Astrocyte (in vitro differentiated cells and primary cell): Measurements from ENCODE around the gene CARD9.

ENCODE experiments used
- EZH2 ChIP-seq: IDR thresholded peaks from 2 replicates; pipeline ENCODE4 v1.6.1; 2012; ENCODE audit warnings: mild to moderate bottlenecking, low read length, inconsistent platforms; ENCODE audit not compliant: insufficient read depth
- TF ChIP-seq, protein P1 (sequence below): IDR thresholded peaks from 2 replicates; pipeline ENCODE4 v1.5.1; 2011; ENCODE audit warnings: low read depth, mild to moderate bottlenecking, inconsistent platforms, low read length, moderate library complexity; ENCODE audit not compliant: insufficient read depth

- TF ChIP-seq, protein P1, sequence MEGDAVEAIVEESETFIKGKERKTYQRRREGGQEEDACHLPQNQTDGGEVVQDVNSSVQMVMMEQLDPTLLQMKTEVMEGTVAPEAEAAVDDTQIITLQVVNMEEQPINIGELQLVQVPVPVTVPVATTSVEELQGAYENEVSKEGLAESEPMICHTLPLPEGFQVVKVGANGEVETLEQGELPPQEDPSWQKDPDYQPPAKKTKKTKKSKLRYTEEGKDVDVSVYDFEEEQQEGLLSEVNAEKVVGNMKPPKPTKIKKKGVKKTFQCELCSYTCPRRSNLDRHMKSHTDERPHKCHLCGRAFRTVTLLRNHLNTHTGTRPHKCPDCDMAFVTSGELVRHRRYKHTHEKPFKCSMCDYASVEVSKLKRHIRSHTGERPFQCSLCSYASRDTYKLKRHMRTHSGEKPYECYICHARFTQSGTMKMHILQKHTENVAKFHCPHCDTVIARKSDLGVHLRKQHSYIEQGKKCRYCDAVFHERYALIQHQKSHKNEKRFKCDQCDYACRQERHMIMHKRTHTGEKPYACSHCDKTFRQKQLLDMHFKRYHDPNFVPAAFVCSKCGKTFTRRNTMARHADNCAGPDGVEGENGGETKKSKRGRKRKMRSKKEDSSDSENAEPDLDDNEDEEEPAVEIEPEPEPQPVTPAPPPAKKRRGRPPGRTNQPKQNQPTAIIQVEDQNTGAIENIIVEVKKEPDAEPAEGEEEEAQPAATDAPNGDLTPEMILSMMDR, result no peak
- no peak for TF ChIP-seq EZH2
These were observed 12.3 kb downstream of the CARD9 start for GRCh38 chr9:136361047-136361753.
